Epithelial cell of esophagus (primary cell): ENCODE results near the gene SLC35G3.
A peak's percentile ranks its signal among the peaks of the same experiment; 100 is the strongest.

Experiments
- DNase-seq: peaks from one replicate; pipeline ENCODE4 v3.0.0; 2010; ENCODE audit warnings: low read depth
- H3K4me3 ChIP-seq: 2 replicates; pipeline ENCODE4 v1.5.1; 2011; ENCODE audit warnings: mild to moderate bottlenecking, low read length, control low read depth
- CTCF ChIP-seq: IDR thresholded peaks from 2 replicates; pipeline ENCODE4 v1.5.1; 2011; ENCODE audit warnings: low read depth, mild to moderate bottlenecking, low read length, control low read depth, inconsistent platforms; ENCODE audit not compliant: insufficient read depth; ENCODE audit errors: missing control alignments

SLC35G3 gene

GRCh38 chr17:35164716-35165115 lies 29.5 kb downstream of the SLC35G3 start:
- DNase-seq, result no peak
- H3K4me3 ChIP-seq, result no peak overlapping the region
- TF ChIP-seq CTCF, result no peak

GRCh38 chr17:35163886-35164285 lies 30.3 kb downstream of the SLC35G3 start:
- no peak for TF ChIP-seq CTCF
- no peak overlapping the region for H3K4me3 ChIP-seq
- DNase-seq, result no peak

GRCh38 chr17:35162755-35163154 lies 31.4 kb downstream of the SLC35G3 start:
- no peak for TF ChIP-seq CTCF
- peak; percentile 23 for DNase-seq
- H3K4me3 ChIP-seq, result no peak overlapping the region

GRCh38 chr17:35161281-35161761 lies 32.9 kb downstream of the SLC35G3 start:
- no peak for TF ChIP-seq CTCF
- peak; percentile 24 for DNase-seq
- no peak overlapping the region for H3K4me3 ChIP-seq

- no peak overlapping the region for H3K4me3 ChIP-seq
- TF ChIP-seq CTCF, result no peak
- DNase-seq, result no peak
These were observed 33.6 kb downstream of the SLC35G3 start for GRCh38 chr17:35160354-35161201.

- no peak for TF ChIP-seq CTCF
These were observed 34.3 kb downstream of the SLC35G3 start for GRCh38 chr17:35159940-35160339.

GRCh38 chr17:35155246-35155645 lies 38.9 kb downstream of the SLC35G3 start:
- no peak overlapping the region for H3K4me3 ChIP-seq
- DNase-seq, result no peak
- TF ChIP-seq CTCF, result no peak

More at GRCh38 chr17:35159940-35160339, 34.3 kb downstream of the SLC35G3 start:
- no peak overlapping the region for H3K4me3 ChIP-seq
- peak; percentile 51 for DNase-seq
